HepG2 (cell line): Measurements from ENCODE around the gene HSPB6. TPM values are rescaled to one million over a fixed set of nuclear protein-coding genes. Genes with fewer than 3 reads are reported as not detected.

ENCODE experiments used
- ARID5B ChIP-seq: IDR thresholded peaks from 2 replicates; pipeline ENCODE4 v1.4.0; 2020; ENCODE audit warnings: mild to moderate bottlenecking, missing genetic modification reagents
- EP300 ChIP-seq, 3 experiments: sonication (generic) in 1 of 3; formaldehyde crosslinking in 1 of 3; IDR thresholded peaks; 2 replicates each; pipeline versions ENCODE4 v1.5.1 to v1.6.1; 2011 to 2020; ENCODE audit warnings: low read depth in 2 of 3, low read length in 2 of 3, borderline replicate concordance in 1 of 3, improper control_type of control experiment in 1 of 3, mild to moderate bottlenecking in 1 of 3, missing genetic modification reagents in 1 of 3, moderate library complexity in 1 of 3
- IRF1 ChIP-seq: sonication (generic); formaldehyde crosslinking; IDR thresholded peaks from 2 replicates; pipeline ENCODE4 v1.4.0; 2020; ENCODE audit warnings: low read depth, mild to moderate bottlenecking, missing genetic modification reagents
- MTF2 ChIP-seq: sonication (generic); formaldehyde crosslinking; IDR thresholded peaks from 2 replicates; pipeline ENCODE4 v1.5.0; 2020; ENCODE audit warnings: missing genetic modification reagents, borderline replicate concordance
- SALL2 ChIP-seq: sonication (generic); formaldehyde crosslinking; IDR thresholded peaks from 2 replicates; pipeline ENCODE4 v1.8.1; 2023; ENCODE audit warnings: mild to moderate bottlenecking, missing genetic modification reagents, inconsistent platforms
- TCF12 ChIP-seq, 2 experiments: fragments of 450-650 bp in 1 of 2; sonication (generic) in 1 of 2; formaldehyde crosslinking in 1 of 2; IDR thresholded peaks; 2 replicates each; pipeline versions ENCODE4 v1.6.1 to v1.8.0; 2017 to 2022; ENCODE audit warnings: antibody characterized with exemption in 1 of 2, mild to moderate bottlenecking in 1 of 2, missing genetic modification reagents in 1 of 2, moderate library complexity in 1 of 2
- TCF7L2 ChIP-seq: IDR thresholded peaks from 2 replicates; pipeline ENCODE4 v1.6.1; 2011; ENCODE audit warnings: mild to moderate bottlenecking, low read depth, low read length, moderate library complexity
- TERF1 ChIP-seq: sonication (generic); formaldehyde crosslinking; IDR thresholded peaks from 2 replicates; pipeline ENCODE4 v1.8.0; 2022; ENCODE audit warnings: mild to moderate bottlenecking, missing genetic modification reagents, moderate library complexity
- ZBTB3 ChIP-seq: sonication (generic); formaldehyde crosslinking; IDR thresholded peaks from 2 replicates; pipeline ENCODE4 v1.4.0; 2020; ENCODE audit warnings: low read depth, mild to moderate bottlenecking, moderate library complexity, missing genetic modification reagents, borderline replicate concordance
- polyA plus RNA-seq, 8 experiments: library from polyadenylated mRNA; depleted of rRNA in 3 of 8; stranded (reverse) in 7 of 8; unstranded in 1 of 8; fragments of >200 nt; fragmentation: Illumina TruSeq in 4 of 8; extraction: Trizol in 4 of 8; gene quantifications; 2 replicates each; pipeline versions ENCODE4 v1.2.1 to v1.2.3, GENCODE V29; 2011 to 2016; ENCODE audit warnings: low read depth in 4 of 8, missing spikeins in 1 of 8, mixed read lengths in 1 of 8; ENCODE audit not compliant: insufficient read depth in 1 of 8
- total RNA-seq, 5 experiments: library from RNA; depleted of rRNA; stranded (reverse); fragments of >200 nt; fragmentation: Illumina TruSeq; extraction: Trizol; gene quantifications; 2 replicates each; pipeline ENCODE4 v1.2.3, GENCODE V29; 2016; ENCODE audit warnings: low read depth in 1 of 5
- TF ChIP-seq, protein P1 (sequence below): sonication (generic); formaldehyde crosslinking; IDR thresholded peaks from 2 replicates; pipeline ENCODE4 v1.4.0; 2020; ENCODE audit warnings: missing genetic modification reagents, borderline replicate concordance
- TF ChIP-seq, protein P2 (sequence below): sonication (generic); formaldehyde crosslinking; IDR thresholded peaks from 2 replicates; pipeline ENCODE4 v1.5.0; 2020; ENCODE audit warnings: mild to moderate bottlenecking, missing genetic modification reagents
- TF ChIP-seq, protein P3 (sequence below): sonication (generic); formaldehyde crosslinking; IDR thresholded peaks from 2 replicates; pipeline ENCODE4 v1.5.1; 2020; ENCODE audit warnings: mild to moderate bottlenecking, moderate library complexity, missing genetic modification reagents

HSPB6 gene
- total and polyA plus RNA-seq, 2 of the 13 experiments (the other 11 are each of a cell fraction or from before 2014, with no cell fraction given) = 0.18 TPM; not detected in 1

GRCh38 chr19:35744430-35745327, 12.2 kb downstream of the HSPB6 start (continued):
- TF ChIP-seq ARID5B (CRISPR knock-in tag) = no peak
- no peak for TF ChIP-seq ZBTB3
- no peak for TF ChIP-seq EP300 (IDR thresholded peaks at IDR 0.05; ENCODE audit: low read depth in 2 of 2, low read length in 2 of 2)
- TF ChIP-seq EP300 (CRISPR knock-in tag; IDR thresholded peaks at IDR 0.05; ENCODE audit: borderline replicate concordance) = no peak
- TF ChIP-seq, protein P1, sequence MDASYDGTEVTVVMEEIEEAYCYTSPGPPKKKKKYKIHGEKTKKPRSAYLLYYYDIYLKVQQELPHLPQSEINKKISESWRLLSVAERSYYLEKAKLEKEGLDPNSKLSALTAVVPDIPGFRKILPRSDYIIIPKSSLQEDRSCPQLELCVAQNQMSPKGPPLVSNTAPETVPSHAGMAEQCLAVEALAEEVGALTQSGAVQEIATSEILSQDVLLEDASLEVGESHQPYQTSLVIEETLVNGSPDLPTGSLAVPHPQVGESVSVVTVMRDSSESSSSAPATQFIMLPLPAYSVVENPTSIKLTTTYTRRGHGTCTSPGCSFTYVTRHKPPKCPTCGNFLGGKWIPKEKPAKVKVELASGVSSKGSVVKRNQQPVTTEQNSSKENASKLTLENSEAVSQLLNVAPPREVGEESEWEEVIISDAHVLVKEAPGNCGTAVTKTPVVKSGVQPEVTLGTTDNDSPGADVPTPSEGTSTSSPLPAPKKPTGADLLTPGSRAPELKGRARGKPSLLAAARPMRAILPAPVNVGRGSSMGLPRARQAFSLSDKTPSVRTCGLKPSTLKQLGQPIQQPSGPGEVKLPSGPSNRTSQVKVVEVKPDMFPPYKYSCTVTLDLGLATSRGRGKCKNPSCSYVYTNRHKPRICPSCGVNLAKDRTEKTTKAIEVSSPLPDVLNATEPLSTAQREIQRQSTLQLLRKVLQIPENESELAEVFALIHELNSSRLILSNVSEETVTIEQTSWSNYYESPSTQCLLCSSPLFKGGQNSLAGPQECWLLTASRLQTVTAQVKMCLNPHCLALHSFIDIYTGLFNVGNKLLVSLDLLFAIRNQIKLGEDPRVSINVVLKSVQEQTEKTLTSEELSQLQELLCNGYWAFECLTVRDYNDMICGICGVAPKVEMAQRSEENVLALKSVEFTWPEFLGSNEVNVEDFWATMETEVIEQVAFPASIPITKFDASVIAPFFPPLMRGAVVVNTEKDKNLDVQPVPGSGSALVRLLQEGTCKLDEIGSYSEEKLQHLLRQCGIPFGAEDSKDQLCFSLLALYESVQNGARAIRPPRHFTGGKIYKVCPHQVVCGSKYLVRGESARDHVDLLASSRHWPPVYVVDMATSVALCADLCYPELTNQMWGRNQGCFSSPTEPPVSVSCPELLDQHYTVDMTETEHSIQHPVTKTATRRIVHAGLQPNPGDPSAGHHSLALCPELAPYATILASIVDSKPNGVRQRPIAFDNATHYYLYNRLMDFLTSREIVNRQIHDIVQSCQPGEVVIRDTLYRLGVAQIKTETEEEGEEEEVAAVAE (CRISPR knock-in tag) = no peak
- no peak for TF ChIP-seq IRF1 (CRISPR knock-in tag)
- TF ChIP-seq, protein P2, sequence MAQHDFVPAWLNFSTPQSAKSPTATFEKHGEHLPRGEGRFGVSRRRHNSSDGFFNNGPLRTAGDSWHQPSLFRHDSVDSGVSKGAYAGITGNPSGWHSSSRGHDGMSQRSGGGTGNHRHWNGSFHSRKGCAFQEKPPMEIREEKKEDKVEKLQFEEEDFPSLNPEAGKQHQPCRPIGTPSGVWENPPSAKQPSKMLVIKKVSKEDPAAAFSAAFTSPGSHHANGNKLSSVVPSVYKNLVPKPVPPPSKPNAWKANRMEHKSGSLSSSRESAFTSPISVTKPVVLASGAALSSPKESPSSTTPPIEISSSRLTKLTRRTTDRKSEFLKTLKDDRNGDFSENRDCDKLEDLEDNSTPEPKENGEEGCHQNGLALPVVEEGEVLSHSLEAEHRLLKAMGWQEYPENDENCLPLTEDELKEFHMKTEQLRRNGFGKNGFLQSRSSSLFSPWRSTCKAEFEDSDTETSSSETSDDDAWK = no peak
- TF ChIP-seq SALL2 = peak; percentile 46; the same call in 1 of the 2 replicates
- no peak for TF ChIP-seq TCF12 (IDR thresholded peaks at IDR 0.05)
- no peak for TF ChIP-seq TCF12 (CRISPR knock-in tag; IDR thresholded peaks at IDR 0.05)
- TF ChIP-seq, protein P3, sequence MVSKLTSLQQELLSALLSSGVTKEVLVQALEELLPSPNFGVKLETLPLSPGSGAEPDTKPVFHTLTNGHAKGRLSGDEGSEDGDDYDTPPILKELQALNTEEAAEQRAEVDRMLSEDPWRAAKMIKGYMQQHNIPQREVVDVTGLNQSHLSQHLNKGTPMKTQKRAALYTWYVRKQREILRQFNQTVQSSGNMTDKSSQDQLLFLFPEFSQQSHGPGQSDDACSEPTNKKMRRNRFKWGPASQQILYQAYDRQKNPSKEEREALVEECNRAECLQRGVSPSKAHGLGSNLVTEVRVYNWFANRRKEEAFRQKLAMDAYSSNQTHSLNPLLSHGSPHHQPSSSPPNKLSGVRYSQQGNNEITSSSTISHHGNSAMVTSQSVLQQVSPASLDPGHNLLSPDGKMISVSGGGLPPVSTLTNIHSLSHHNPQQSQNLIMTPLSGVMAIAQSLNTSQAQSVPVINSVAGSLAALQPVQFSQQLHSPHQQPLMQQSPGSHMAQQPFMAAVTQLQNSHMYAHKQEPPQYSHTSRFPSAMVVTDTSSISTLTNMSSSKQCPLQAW (CRISPR knock-in tag) = no peak; the same call in 1 of the 2 replicates
- no peak for TF ChIP-seq TERF1 (CRISPR knock-in tag)
- no peak for TF ChIP-seq TCF7L2
- TF ChIP-seq MTF2 = no peak
